ENCODE results near the gene LRRFIP1.
A peak's percentile ranks its signal among the peaks of the same experiment; 100 is the strongest.

- TF ChIP-seq EP300 (IDR thresholded peaks at IDR 0.05; ENCODE audit: low read depth) = no peak
- peak; percentile 65 to 89 (median 72) for TF ChIP-seq CTCF (IDR thresholded peaks at IDR 0.05)
These were observed 46.0 kb downstream of the LRRFIP1 start for GRCh38 chr2:237673130-237674001.
